Mesenteric fat pad (tissue), 1 donor: Measurements from ENCODE around the gene KRTAP10-10. TPM values are rescaled to one million over a fixed set of nuclear protein-coding genes. Genes with fewer than 3 reads are reported as not detected.

Source experiments
- DNase-seq: peaks from one replicate; pipeline ENCODE4 v3.0.0-alpha.2; 2020; ENCODE audit warnings: low spot score
- total RNA-seq: library from RNA; stranded (reverse); fragmentation: NEBNext Ultra II Directional; extraction: Animal tissue kit (Norgen Biotek cat#: 25700); gene quantifications from one replicate; pipeline ENCODE4 v1.2.1, GENCODE V29; 2021
- donor health status: DM: yes; HTN: yes; CAD: no.

KRTAP10-10 gene
- total RNA-seq, 1 donor from 2014 or later = not detected

GRCh38 chr21:44602463-44602850 is 34.7 kb upstream of the KRTAP10-10 start:
- DNase-seq = no peak

- peak; percentile 64 for DNase-seq
Observed at GRCh38 chr21:44603109-44603875, 33.9 kb upstream of the KRTAP10-10 start.

GRCh38 chr21:44603911-44604310 is 33.2 kb upstream of the KRTAP10-10 start:
- peak; percentile 62 for DNase-seq

GRCh38 chr21:44606495-44606894 is 30.7 kb upstream of the KRTAP10-10 start:
- DNase-seq = no peak

- DNase-seq = no peak
Observed at GRCh38 chr21:44609193-44609592, 28.0 kb upstream of the KRTAP10-10 start.

- DNase-seq = peak; percentile 62
Observed at GRCh38 chr21:44610157-44610843, 26.9 kb upstream of the KRTAP10-10 start.

- peak; percentile 33 for DNase-seq
Observed at GRCh38 chr21:44611551-44611950, 25.6 kb upstream of the KRTAP10-10 start.

- peak; percentile 65 for DNase-seq
Observed at GRCh38 chr21:44612029-44612486, 25.1 kb upstream of the KRTAP10-10 start, which contains the start of gene KRTAP10-8. Gene KRTAP10-8 (plus strand): TSS chr21:44612079. CDS start chr21:44612101, 22 bp downstream.

GRCh38 chr21:44612669-44613229 is 24.4 kb upstream of the KRTAP10-10 start:
- DNase-seq = peak; percentile 64

GRCh38 chr21:44613386-44614155 is 23.6 kb upstream of the KRTAP10-10 start:
- DNase-seq = no peak

- DNase-seq = no peak
Observed at GRCh38 chr21:44614161-44614631, 23.0 kb upstream of the KRTAP10-10 start.

GRCh38 chr21:44614961-44615391 is 22.2 kb upstream of the KRTAP10-10 start:
- peak; percentile 81 for DNase-seq

- no peak for DNase-seq
Observed at GRCh38 chr21:44615466-44615865, 21.7 kb upstream of the KRTAP10-10 start.

- DNase-seq = peak; percentile 78
Observed at GRCh38 chr21:44615911-44616590, 21.1 kb upstream of the KRTAP10-10 start.

GRCh38 chr21:44616591-44616926 is 20.6 kb upstream of the KRTAP10-10 start:
- DNase-seq = no peak

GRCh38 chr21:44617071-44617501 is 20.1 kb upstream of the KRTAP10-10 start:
- no peak for DNase-seq

GRCh38 chr21:44618504-44618903 is 18.7 kb upstream of the KRTAP10-10 start:
- DNase-seq = no peak

GRCh38 chr21:44618909-44619308 is 18.2 kb upstream of the KRTAP10-10 start:
- DNase-seq = no peak

GRCh38 chr21:44619886-44620285 is 17.3 kb upstream of the KRTAP10-10 start:
- no peak for DNase-seq

GRCh38 chr21:44623575-44623974 is 13.6 kb upstream of the KRTAP10-10 start:
- DNase-seq = no peak

GRCh38 chr21:44625756-44626155 is 11.4 kb upstream of the KRTAP10-10 start:
- no peak for DNase-seq
